IMR-90 (cell line): ENCODE results near the gene NUP93. TPM values are rescaled to one million over a fixed set of nuclear protein-coding genes. Genes with fewer than 3 reads are reported as not detected.

ENCODE experiments used
- ATAC-seq: fragments of 200-7000 bp; cut with Tn5 transposase; 2 replicates; pipeline ENCODE4 v1.9.1; 2020; ENCODE audit warnings: low read depth, mild to moderate bottlenecking, moderate library complexity
- BruUV-seq: library from RNA; stranded (reverse); fragments of 400-500 nt; replicated peaks from 2 replicates; lab custom pipeline; 2021; lab: Mats Ljungman, UMichigan
- CTCF ChIA-PET: fragments of 300-600 bp; formaldehyde crosslinking; extraction: SDS; loops from one replicate; lab custom pipeline; 2021; ENCODE audit warnings: antibody characterized with exemption; lab: Yijun Ruan, JAX
- POLR2A ChIA-PET: fragments of 300-600 bp; sonication (Branson Sonifier 250); formaldehyde crosslinking; loops from one replicate; lab custom pipeline; 2022; ENCODE audit warnings: antibody characterized with exemption; ENCODE audit not compliant: unreplicated experiment; lab: Charles Lee
- DNase-seq: peaks from one replicate; pipeline ENCODE4 v3.0.0; 2013
- H2AFZ ChIP-seq: replicated peaks from 2 replicates; pipeline ENCODE3; 2013; ENCODE audit warnings: low read length, mild to moderate bottlenecking; ENCODE audit not compliant: poor library complexity
- H2AK5ac ChIP-seq: 2 replicates; pipeline ENCODE4 v1.6.1; 2013; ENCODE audit warnings: low read depth, low read length, inconsistent platforms
- H2AK9ac ChIP-seq: replicated peaks from 2 replicates; pipeline ENCODE3; 2013; ENCODE audit warnings: mild to moderate bottlenecking, low read depth, low read length, moderate library complexity; ENCODE audit not compliant: poor library complexity
- H2BK120ac ChIP-seq: 2 replicates; pipeline ENCODE4 v1.6.1; 2013; ENCODE audit warnings: low read depth, low read length, inconsistent platforms
- H2BK15ac ChIP-seq: 3 replicates; pipeline ENCODE4 v1.6.1; 2013; ENCODE audit warnings: low read depth, low read length, inconsistent platforms
- H2BK20ac ChIP-seq: 2 replicates; pipeline ENCODE4 v1.6.1; 2013; ENCODE audit warnings: low read depth, mild to moderate bottlenecking, inconsistent platforms, low read length, moderate library complexity
- H2BK5ac ChIP-seq: 2 replicates; pipeline ENCODE4 v1.6.1; 2013; ENCODE audit warnings: mild to moderate bottlenecking, low read depth, low read length, inconsistent platforms; ENCODE audit not compliant: poor library complexity, severe bottlenecking
- H3K14ac ChIP-seq: replicated peaks from 2 replicates; pipeline ENCODE4 v1.6.1; 2013; ENCODE audit warnings: low read depth, low read length, inconsistent platforms
- H3K18ac ChIP-seq: 2 replicates; pipeline ENCODE4 v1.6.1; 2013; ENCODE audit warnings: low read depth, low read length, control low read depth
- H3K23ac ChIP-seq: 2 replicates; pipeline ENCODE4 v1.6.1; 2013; ENCODE audit warnings: low read depth, low read length, inconsistent platforms
- H3K27ac ChIP-seq: 2 replicates; pipeline ENCODE4 v1.5.1; 2013; ENCODE audit warnings: mild to moderate bottlenecking, control low read depth, low read length; ENCODE audit not compliant: insufficient read depth
- H3K27me3 ChIP-seq: 2 replicates; pipeline ENCODE4 v1.6.1; 2013; ENCODE audit warnings: low read length; ENCODE audit not compliant: control insufficient read depth, insufficient read depth
- H3K36me3 ChIP-seq: 2 replicates; pipeline ENCODE4 v1.6.1; 2013; ENCODE audit warnings: low read length, mixed read lengths; ENCODE audit not compliant: control insufficient read depth, insufficient read depth
- H3K4ac ChIP-seq: 2 replicates; pipeline ENCODE4 v1.6.1; 2013; ENCODE audit warnings: low read depth, low read length, inconsistent platforms
- H3K4me1 ChIP-seq: 2 replicates; pipeline ENCODE4 v1.6.1; 2013; ENCODE audit warnings: low read length, mixed read lengths; ENCODE audit not compliant: control insufficient read depth, insufficient read depth
- H3K4me2 ChIP-seq: 2 replicates; pipeline ENCODE4 v1.6.1; 2013; ENCODE audit warnings: low read depth, mild to moderate bottlenecking, control low read depth, low read length, moderate library complexity
- H3K4me3 ChIP-seq: 2 replicates; pipeline ENCODE4 v1.5.1; 2013; ENCODE audit warnings: low read depth, mild to moderate bottlenecking, control low read depth, low read length, moderate library complexity; ENCODE audit not compliant: insufficient read depth
- H3K56ac ChIP-seq: 2 replicates; pipeline ENCODE4 v1.6.1; 2013; ENCODE audit warnings: low read length, inconsistent platforms; ENCODE audit not compliant: insufficient read depth; ENCODE audit errors: extremely low read depth
- H3K79me1 ChIP-seq, 2 experiments: 2 replicates each; pipeline ENCODE4 v1.6.1; 2013; ENCODE audit warnings: low read length in 2 of 2, inconsistent platforms in 1 of 2, low read depth in 1 of 2
- H3K9ac ChIP-seq: 2 replicates; pipeline ENCODE4 v1.6.1; 2013; ENCODE audit warnings: low read depth, low read length, control low read depth
- H3K9me1 ChIP-seq: 2 replicates; pipeline ENCODE4 v1.6.1; 2013; ENCODE audit warnings: low read length, inconsistent platforms; ENCODE audit not compliant: insufficient read depth
- H3K9me3 ChIP-seq: 2 replicates; pipeline ENCODE4 v1.6.1; 2013; ENCODE audit warnings: low read length; ENCODE audit not compliant: control insufficient read depth, insufficient read depth
- H4K20me1 ChIP-seq: 2 replicates; pipeline ENCODE4 v1.6.1; 2013; ENCODE audit warnings: low read length, inconsistent platforms; ENCODE audit not compliant: insufficient read depth
- H4K5ac ChIP-seq: 2 replicates; pipeline ENCODE4 v1.6.1; 2013; ENCODE audit warnings: mild to moderate bottlenecking, low read depth, low read length, control low read depth
- H4K8ac ChIP-seq, 2 experiments: 2 replicates each; pipeline ENCODE4 v1.6.1; 2013; ENCODE audit warnings: low read depth in 2 of 2, low read length in 2 of 2, control low read depth in 1 of 2, inconsistent platforms in 1 of 2
- H4K91ac ChIP-seq: 2 replicates; pipeline ENCODE4 v1.6.1; 2013; ENCODE audit warnings: low read depth, low read length, inconsistent platforms; ENCODE audit not compliant: insufficient read depth
- BHLHE40 ChIP-seq: fragments of 150-350 bp; IDR thresholded peaks from 2 replicates; pipeline ENCODE4 v1.6.1; 2016; ENCODE audit warnings: mild to moderate bottlenecking, low read depth, low read length
- CEBPB ChIP-seq: IDR thresholded peaks from 2 replicates; pipeline ENCODE4 v1.6.1; 2012; ENCODE audit warnings: low read depth, low read length, improper control_type of control experiment
- CHD1 ChIP-seq: IDR thresholded peaks from 2 replicates; pipeline ENCODE4 v1.6.1; 2012; ENCODE audit warnings: low read depth, low read length, improper control_type of control experiment
- FOS ChIP-seq: fragments of 150-350 bp; IDR thresholded peaks from 2 replicates; pipeline ENCODE4 v1.6.1; 2016; ENCODE audit warnings: low read depth, low read length
- MAFK ChIP-seq: IDR thresholded peaks from 2 replicates; pipeline ENCODE4 v1.6.1; 2012; ENCODE audit warnings: low read depth, low read length, improper control_type of control experiment
- MAZ ChIP-seq: IDR thresholded peaks from 2 replicates; pipeline ENCODE4 v1.6.1; 2012; ENCODE audit warnings: low read depth, mild to moderate bottlenecking, low read length, improper control_type of control experiment, moderate library complexity, borderline replicate concordance
- MXI1 ChIP-seq: IDR thresholded peaks from 2 replicates; pipeline ENCODE4 v1.6.1; 2012; ENCODE audit warnings: low read depth, mild to moderate bottlenecking, low read length, moderate library complexity, borderline replicate concordance
- NFE2L2 ChIP-seq: fragments of 150-350 bp; IDR thresholded peaks from 2 replicates; pipeline ENCODE4 v1.6.1; 2016; ENCODE audit warnings: low read depth, mild to moderate bottlenecking, low read length
- POLR2A ChIP-seq: IDR thresholded peaks from 2 replicates; pipeline ENCODE4 v1.6.1; 2012; ENCODE audit warnings: mild to moderate bottlenecking, low read depth, low read length
- RCOR1 ChIP-seq: IDR thresholded peaks from 2 replicates; pipeline ENCODE4 v1.6.1; 2012; ENCODE audit warnings: mild to moderate bottlenecking, low read length, improper control_type of control experiment; ENCODE audit not compliant: insufficient replicate concordance
- RFX5 ChIP-seq: IDR thresholded peaks from 2 replicates; pipeline ENCODE4 v1.8.0; 2012; ENCODE audit warnings: low read depth, mild to moderate bottlenecking, low read length, moderate library complexity
- SMC3 ChIP-seq: fragments of 150-350 bp; IDR thresholded peaks from 2 replicates; pipeline ENCODE4 v1.6.1; 2016; ENCODE audit warnings: low read depth, mild to moderate bottlenecking, antibody characterized with exemption, low read length, moderate library complexity
- WGBS, 2 experiments: methylation state at CpG; one replicate each; pipeline versions ENCODE4 v1.1.5 to v1.1.7; 2013; ENCODE audit warnings: missing lambda C conversion rate in 2 of 2; ENCODE audit not compliant: insufficient read length in 1 of 2; ENCODE audit errors: extremely low coverage in 2 of 2; 5-methylcytosine and 5-hydroxymethylcytosine counted together
- dilution Hi-C: fragments of 300-500 bp; cut with HindIII; formaldehyde crosslinking; loops from one replicate; pipeline ENCODE4 v1.14.3; 2018; ENCODE audit warnings: low sequenced_read_pairs; ENCODE audit not compliant: unreplicated experiment
- in situ Hi-C: fragments of 300-500 bp; cut with MboI; formaldehyde crosslinking; loops from 3 replicates; pipeline ENCODE4 v1.14.3; 2019; ENCODE audit warnings: low sequenced_read_pairs, inconsistent platforms, mixed read lengths
- intact Hi-C: fragments of 100-400 bp; cut with micrococcal nuclease; formaldehyde crosslinking; loops from 2 replicates; pipeline ENCODE4 v1.10.0; 2022
- polyA plus RNA-seq, 3 experiments: library from polyadenylated mRNA; depleted of rRNA; stranded (reverse); fragments of >200 nt; gene quantifications; 2 replicates each; pipeline ENCODE4 v1.2.3, GENCODE V29; 2012; ENCODE audit warnings: low replicate concordance in 1 of 3
- total RNA-seq: library from RNA; depleted of rRNA; stranded (reverse); fragments of >200 nt; gene quantifications from 2 replicates; pipeline ENCODE4 v1.2.3, GENCODE V29; 2012
- TF ChIP-seq, protein P1 (sequence below): fragments of 150-350 bp; IDR thresholded peaks from 2 replicates; pipeline ENCODE4 v1.6.1; 2017; ENCODE audit warnings: mild to moderate bottlenecking, antibody characterized with exemption, low read length, low read depth
- TF ChIP-seq, protein P2 (sequence below): fragments of 150-350 bp; IDR thresholded peaks from 2 replicates; pipeline ENCODE4 v1.6.1; 2016; ENCODE audit warnings: low read depth, mild to moderate bottlenecking, low read length, moderate library complexity, borderline replicate concordance
- TF ChIP-seq, protein P3 (sequence below): conservative IDR thresholded peaks from 2 replicates; pipeline ENCODE4 v1.5.1; 2012; ENCODE audit warnings: mild to moderate bottlenecking, low read depth, low read length, improper control_type of control experiment

The NUP93 gene
- total and polyA plus RNA-seq, 2 of the 4 experiments (the other 2 are of a cell fraction) = 54.6 to 72.6 TPM

DNA sequence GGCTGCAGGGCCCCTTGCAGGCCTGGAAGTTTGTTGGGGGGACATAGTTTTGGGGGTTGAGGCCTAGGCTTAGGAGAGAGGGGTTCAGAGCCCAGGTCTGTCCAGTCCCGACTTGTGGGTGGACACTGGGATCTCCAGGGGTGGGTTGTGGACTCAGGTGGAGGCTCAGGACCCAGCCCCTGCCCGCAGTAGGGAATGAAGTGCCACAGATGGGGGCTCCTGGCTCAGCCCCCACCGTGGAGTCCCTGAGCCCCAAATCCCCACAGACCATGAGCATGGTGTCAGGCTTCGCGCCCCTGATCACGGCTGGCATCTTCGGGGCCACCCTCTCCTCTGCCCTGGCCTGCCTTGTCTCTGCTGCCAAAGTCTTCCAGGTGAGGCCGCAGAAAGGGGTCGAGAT, 149.3 kb downstream of the NUP93 start:
- no peaks in the 10 kb centered on the region for H3K79me1 ChIP-seq
- DNase-seq (no peak), ATAC-seq (no peak)
- dilution Hi-C loops = no loop called here
- no peaks in the 10 kb centered on the region for H3K9me3 ChIP-seq
- H2AK5ac ChIP-seq = no peak overlapping the region
- no peak overlapping the region for H3K4me3 ChIP-seq
- peaks cover 19% of the 10 kb centered on the region; the same call in 1 of the 2 replicates for H3K27me3 ChIP-seq
- no peaks in the 10 kb centered on the region for H4K20me1 ChIP-seq
- BruUV-seq = no TSS peak
- H2BK120ac ChIP-seq = no peak overlapping the region
- H2AFZ ChIP-seq = no peak overlapping the region
- no peak overlapping the region for H3K4ac ChIP-seq
- no peak overlapping the region for H3K23ac ChIP-seq
- no peak overlapping the region for H2BK5ac ChIP-seq
- TF ChIP-seq NFE2L2 (no peak), SMC3 (no peak), BHLHE40 (no peak), MXI1 (no peak), CHD1 (no peak), RCOR1 (no peak), POLR2A (no peak), RFX5 (no peak), MAZ (no peak), MAFK (no peak), CEBPB (no peak), FOS (no peak)
- TF ChIP-seq, protein P1, sequence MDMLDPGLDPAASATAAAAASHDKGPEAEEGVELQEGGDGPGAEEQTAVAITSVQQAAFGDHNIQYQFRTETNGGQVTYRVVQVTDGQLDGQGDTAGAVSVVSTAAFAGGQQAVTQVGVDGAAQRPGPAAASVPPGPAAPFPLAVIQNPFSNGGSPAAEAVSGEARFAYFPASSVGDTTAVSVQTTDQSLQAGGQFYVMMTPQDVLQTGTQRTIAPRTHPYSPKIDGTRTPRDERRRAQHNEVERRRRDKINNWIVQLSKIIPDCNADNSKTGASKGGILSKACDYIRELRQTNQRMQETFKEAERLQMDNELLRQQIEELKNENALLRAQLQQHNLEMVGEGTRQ = no peak
- TF ChIP-seq, protein P2, sequence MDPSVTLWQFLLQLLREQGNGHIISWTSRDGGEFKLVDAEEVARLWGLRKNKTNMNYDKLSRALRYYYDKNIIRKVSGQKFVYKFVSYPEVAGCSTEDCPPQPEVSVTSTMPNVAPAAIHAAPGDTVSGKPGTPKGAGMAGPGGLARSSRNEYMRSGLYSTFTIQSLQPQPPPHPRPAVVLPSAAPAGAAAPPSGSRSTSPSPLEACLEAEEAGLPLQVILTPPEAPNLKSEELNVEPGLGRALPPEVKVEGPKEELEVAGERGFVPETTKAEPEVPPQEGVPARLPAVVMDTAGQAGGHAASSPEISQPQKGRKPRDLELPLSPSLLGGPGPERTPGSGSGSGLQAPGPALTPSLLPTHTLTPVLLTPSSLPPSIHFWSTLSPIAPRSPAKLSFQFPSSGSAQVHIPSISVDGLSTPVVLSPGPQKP = no peak
- TF ChIP-seq, protein P3, sequence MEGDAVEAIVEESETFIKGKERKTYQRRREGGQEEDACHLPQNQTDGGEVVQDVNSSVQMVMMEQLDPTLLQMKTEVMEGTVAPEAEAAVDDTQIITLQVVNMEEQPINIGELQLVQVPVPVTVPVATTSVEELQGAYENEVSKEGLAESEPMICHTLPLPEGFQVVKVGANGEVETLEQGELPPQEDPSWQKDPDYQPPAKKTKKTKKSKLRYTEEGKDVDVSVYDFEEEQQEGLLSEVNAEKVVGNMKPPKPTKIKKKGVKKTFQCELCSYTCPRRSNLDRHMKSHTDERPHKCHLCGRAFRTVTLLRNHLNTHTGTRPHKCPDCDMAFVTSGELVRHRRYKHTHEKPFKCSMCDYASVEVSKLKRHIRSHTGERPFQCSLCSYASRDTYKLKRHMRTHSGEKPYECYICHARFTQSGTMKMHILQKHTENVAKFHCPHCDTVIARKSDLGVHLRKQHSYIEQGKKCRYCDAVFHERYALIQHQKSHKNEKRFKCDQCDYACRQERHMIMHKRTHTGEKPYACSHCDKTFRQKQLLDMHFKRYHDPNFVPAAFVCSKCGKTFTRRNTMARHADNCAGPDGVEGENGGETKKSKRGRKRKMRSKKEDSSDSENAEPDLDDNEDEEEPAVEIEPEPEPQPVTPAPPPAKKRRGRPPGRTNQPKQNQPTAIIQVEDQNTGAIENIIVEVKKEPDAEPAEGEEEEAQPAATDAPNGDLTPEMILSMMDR = no peak
- H2AK9ac ChIP-seq = no peak overlapping the region
- H3K27ac ChIP-seq = no peak overlapping the region
- intact Hi-C loops = no loop called here
- H4K91ac ChIP-seq = no peak overlapping the region
- no peaks in the 10 kb centered on the region for H3K36me3 ChIP-seq
- no peak overlapping the region for H3K18ac ChIP-seq
- in situ Hi-C loops = no loop called here
- no peak overlapping the region for H2BK15ac ChIP-seq
- H3K56ac ChIP-seq = no peak overlapping the region
- no peak overlapping the region for H4K5ac ChIP-seq
- no peaks in the 10 kb centered on the region for H3K9me1 ChIP-seq
- H3K9ac ChIP-seq = no peak overlapping the region
- no peak overlapping the region for H3K4me2 ChIP-seq
- H4K8ac ChIP-seq = no peak overlapping the region
- ChIA-PET CTCF (no interaction called here), POLR2A (no interaction called here)
- no peak overlapping the region for H2BK20ac ChIP-seq
- H3K4me1 ChIP-seq = no peaks in the 10 kb centered on the region
- no peak overlapping the region for H3K14ac ChIP-seq
- WGBS, 2 experiments = 90% methylated on average over 2 of the region's 9 CpGs; no CpG with 5 or more reads in 1 of the 2 experiments
